Colonic mucosa (tissue), 4 donors: ENCODE data around the gene SHROOM4. TPM values are rescaled to one million over a fixed set of nuclear protein-coding genes. Genes with fewer than 3 reads are reported as not detected.

ENCODE experiments used
- DNase-seq: peaks from one replicate; pipeline ENCODE4 v3.0.0-alpha.2; 2020
- H3K27ac ChIP-seq: fragments of 200-600 bp; one replicate; pipeline ENCODE4 v1.8.0; 2021
- H3K27me3 ChIP-seq: fragments of 200-600 bp; one replicate; pipeline ENCODE4 v1.8.0; 2021
- H3K36me3 ChIP-seq: fragments of 200-600 bp; one replicate; pipeline ENCODE4 v1.8.0; 2021
- H3K4me1 ChIP-seq: fragments of 200-600 bp; one replicate; pipeline ENCODE4 v1.8.0; 2021; ENCODE audit warnings: mild to moderate bottlenecking
- H3K4me3 ChIP-seq: fragments of 200-600 bp; one replicate; pipeline ENCODE4 v1.8.0; 2021
- H3K9ac ChIP-seq, 2 donors: one replicate each; pipeline ENCODE4 v1.7.0; 2013; ENCODE audit warnings: control low read depth in 2 of 2, low read depth in 2 of 2, low read length in 2 of 2
- H3K9me3 ChIP-seq: fragments of 200-600 bp; one replicate; pipeline ENCODE4 v1.8.0; 2021
- intact Hi-C: fragments of 100-400 bp; cut with DNase I; formaldehyde crosslinking; loops from one replicate; pipeline ENCODE4 v1.14.1; 2022
- total RNA-seq, 2 donors: library from RNA; stranded (reverse); fragmentation: NEBNext Ultra II Directional in 1 of 2; extraction: Animal tissue kit (Norgen Biotek cat#: 25700) in 1 of 2; gene quantifications; one replicate each; pipeline ENCODE4 v1.2.1, GENCODE V29; 2021
- TF ChIP-seq, protein P1 (sequence below): fragments of 200-600 bp; IDR thresholded peaks from one replicate; pipeline ENCODE4 v1.8.0; 2022; ENCODE audit warnings: antibody characterized with exemption, mild to moderate bottlenecking
- donor health status: healthy.
- donor health status: DM: no; HTN: no; CAD: no.
- donor health status: DM: no; HTN: no; CAD: no.

The SHROOM4 gene
- total RNA-seq, 2 donors from 2014 or later: 2.2 to 3.3 TPM

DNA sequence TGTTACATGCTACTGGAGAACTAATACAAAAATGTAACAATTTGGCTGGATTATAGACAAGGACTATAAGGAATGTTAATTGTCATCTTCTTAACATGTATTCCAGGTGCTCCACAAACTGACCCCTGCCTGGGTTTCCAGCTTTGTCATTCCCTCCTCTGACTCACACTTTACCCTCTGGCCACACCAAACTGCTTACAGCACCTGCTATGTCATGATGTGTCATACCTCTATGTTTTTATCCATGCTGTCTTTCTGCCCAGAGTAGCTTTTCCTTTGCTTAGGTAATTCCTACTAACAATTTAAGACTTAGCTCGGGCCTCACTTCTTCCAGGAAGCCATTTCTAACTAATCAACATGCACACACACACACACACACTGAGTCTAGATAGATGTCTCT lies 14.0 kb upstream of the SHROOM4 start:
- H3K27ac ChIP-seq: no peak overlapping the region
- no peaks in the 10 kb centered on the region for H3K27me3 ChIP-seq
- no peaks in the 10 kb centered on the region for H3K9me3 ChIP-seq
- H3K9ac ChIP-seq: no peak overlapping the region
- H3K4me3 ChIP-seq: no peak overlapping the region
- H3K4me1 ChIP-seq: no peaks in the 10 kb centered on the region
- TF ChIP-seq, protein P1, sequence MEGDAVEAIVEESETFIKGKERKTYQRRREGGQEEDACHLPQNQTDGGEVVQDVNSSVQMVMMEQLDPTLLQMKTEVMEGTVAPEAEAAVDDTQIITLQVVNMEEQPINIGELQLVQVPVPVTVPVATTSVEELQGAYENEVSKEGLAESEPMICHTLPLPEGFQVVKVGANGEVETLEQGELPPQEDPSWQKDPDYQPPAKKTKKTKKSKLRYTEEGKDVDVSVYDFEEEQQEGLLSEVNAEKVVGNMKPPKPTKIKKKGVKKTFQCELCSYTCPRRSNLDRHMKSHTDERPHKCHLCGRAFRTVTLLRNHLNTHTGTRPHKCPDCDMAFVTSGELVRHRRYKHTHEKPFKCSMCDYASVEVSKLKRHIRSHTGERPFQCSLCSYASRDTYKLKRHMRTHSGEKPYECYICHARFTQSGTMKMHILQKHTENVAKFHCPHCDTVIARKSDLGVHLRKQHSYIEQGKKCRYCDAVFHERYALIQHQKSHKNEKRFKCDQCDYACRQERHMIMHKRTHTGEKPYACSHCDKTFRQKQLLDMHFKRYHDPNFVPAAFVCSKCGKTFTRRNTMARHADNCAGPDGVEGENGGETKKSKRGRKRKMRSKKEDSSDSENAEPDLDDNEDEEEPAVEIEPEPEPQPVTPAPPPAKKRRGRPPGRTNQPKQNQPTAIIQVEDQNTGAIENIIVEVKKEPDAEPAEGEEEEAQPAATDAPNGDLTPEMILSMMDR: no peak
- no peak for DNase-seq
- H3K36me3 ChIP-seq: no peaks in the 10 kb centered on the region
- intact Hi-C loops: no loop called here

DNA sequence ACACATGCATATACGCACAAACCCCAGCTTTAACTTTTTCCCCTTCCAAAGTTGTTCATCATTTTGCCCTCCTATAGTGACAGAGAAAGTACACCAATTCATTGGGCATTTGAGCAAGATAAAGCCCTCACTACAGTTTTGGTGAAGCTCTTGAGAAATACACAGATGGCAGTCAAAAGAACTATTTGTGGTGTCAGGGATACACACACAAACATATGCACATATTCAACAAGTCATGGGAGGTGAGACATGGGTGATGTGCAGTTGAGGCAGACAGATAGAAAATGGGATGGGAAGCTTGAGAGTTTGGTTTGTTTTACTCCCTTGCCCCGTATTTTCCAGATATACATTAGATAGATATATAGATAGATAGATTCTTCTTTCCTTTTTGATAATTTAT lies 11.8 kb upstream of the SHROOM4 start:
- no peaks in the 10 kb centered on the region for H3K27me3 ChIP-seq
- TF ChIP-seq, protein P1: no peak
- no peak for DNase-seq
- H3K9me3 ChIP-seq: no peaks in the 10 kb centered on the region
- H3K27ac ChIP-seq: no peak overlapping the region
- H3K9ac ChIP-seq: no peak overlapping the region
- H3K4me1 ChIP-seq: no peaks in the 10 kb centered on the region
- no peaks in the 10 kb centered on the region for H3K36me3 ChIP-seq
- intact Hi-C loops: no loop called here
- H3K4me3 ChIP-seq: no peak overlapping the region

DNA sequence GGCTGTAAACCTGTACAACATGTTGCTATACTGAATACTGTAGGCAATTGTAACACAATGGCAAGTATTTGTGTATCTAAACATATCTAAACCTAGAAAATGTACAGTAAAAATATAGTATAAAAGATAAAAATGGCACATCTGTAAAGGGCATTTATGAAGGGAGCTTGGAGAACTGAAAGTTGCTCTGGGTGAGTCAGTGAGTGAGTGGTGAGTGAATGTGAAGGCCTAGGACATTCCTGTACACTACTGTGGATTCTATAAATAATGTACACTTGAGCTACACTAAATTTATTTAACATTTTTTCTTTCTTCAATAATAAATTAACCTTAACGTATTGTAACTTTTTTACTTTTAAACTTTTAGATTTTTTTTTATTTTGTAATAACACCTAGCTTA lies 5.0 kb upstream of the SHROOM4 start:
- no peaks in the 10 kb centered on the region for H3K27me3 ChIP-seq
- no peaks in the 10 kb centered on the region for H3K36me3 ChIP-seq
- H3K9me3 ChIP-seq: no peaks in the 10 kb centered on the region
- no peaks in the 10 kb centered on the region for H3K4me1 ChIP-seq
- DNase-seq: no peak
- no peak overlapping the region for H3K4me3 ChIP-seq
- H3K27ac ChIP-seq: no peak overlapping the region
- TF ChIP-seq, protein P1: no peak
- intact Hi-C loops: no loop called here
- no peak overlapping the region for H3K9ac ChIP-seq

DNA sequence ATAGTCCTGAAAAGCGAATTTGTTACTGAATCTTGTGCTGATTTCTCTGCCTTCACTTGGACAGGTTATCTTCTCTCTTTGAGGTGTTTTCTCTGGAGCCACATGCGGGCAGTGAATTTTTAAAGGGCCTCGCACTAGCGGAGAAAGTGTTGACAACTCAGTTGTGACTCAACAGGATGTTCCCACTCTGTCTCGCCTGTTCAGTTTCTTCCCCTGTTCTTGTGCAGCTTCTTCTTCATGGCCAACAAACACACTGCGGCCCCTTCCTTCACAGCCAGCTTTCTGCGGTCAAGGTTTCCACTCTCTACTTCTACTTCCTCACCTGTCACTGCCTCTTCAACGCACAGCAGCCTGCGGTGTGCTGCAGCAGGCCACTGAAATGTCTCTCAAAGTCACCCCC lies 1.1 kb upstream of the SHROOM4 start:
- intact Hi-C loops: no loop called here
- peak overlapping the region; percentile 30 for H3K27ac ChIP-seq

DNA sequence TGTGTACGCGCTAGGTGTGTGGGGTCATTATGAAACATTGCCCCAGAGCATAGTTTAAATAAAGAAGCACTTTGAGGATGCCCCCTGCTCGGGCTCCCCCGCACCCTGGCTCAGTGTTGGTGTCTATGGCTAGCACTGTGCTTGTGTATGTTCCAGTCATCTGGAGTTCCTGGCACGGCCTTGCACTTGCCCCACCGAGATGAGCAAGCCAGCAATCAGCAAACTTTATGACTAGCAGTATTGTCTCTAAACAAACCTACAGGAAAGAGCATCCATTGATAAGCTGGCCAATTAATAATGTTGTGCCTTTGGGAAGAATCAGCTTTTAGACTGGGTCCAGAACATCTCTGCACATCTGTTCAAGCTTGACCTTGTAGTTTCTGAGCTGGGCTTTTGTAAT lies 707 bp upstream of the SHROOM4 start:
- intact Hi-C loops: no loop called here
- no peaks in the 10 kb centered on the region for H3K36me3 ChIP-seq
- H3K9me3 ChIP-seq: no peaks in the 10 kb centered on the region
- peak overlapping the region; percentile 39 for H3K4me3 ChIP-seq
- H3K9ac ChIP-seq: peak overlapping the region in 1 of 2 donors; percentile 49
- H3K27me3 ChIP-seq: no peaks in the 10 kb centered on the region
- H3K27ac ChIP-seq: peak overlapping the region; percentile 30
- DNase-seq: peak; percentile 19
- TF ChIP-seq, protein P1: no peak
- H3K4me1 ChIP-seq: no peaks in the 10 kb centered on the region

More for the DNA sequence above, 1.1 kb upstream of the SHROOM4 start:
- H3K36me3 ChIP-seq: no peaks in the 10 kb centered on the region
- H3K4me1 ChIP-seq: no peaks in the 10 kb centered on the region
- DNase-seq: no peak
- no peak overlapping the region for H3K9ac ChIP-seq
- no peaks in the 10 kb centered on the region for H3K9me3 ChIP-seq
- TF ChIP-seq, protein P1: no peak
- H3K4me3 ChIP-seq: no peak overlapping the region
- H3K27me3 ChIP-seq: no peaks in the 10 kb centered on the region
